K562 (cell line): ENCODE results near the gene GNG11.

ENCODE experiments used
- BACH1 ChIP-seq: fragments of 200-800 bp; sonication (Bioruptor generic); IDR thresholded peaks from 2 replicates; pipeline ENCODE4 v1.6.1; 2016; ENCODE audit warnings: missing genetic modification characterization, missing compliant biosample characterization
- CTCF ChIP-seq, 3 experiments: IDR thresholded peaks in 2 of 3; conservative IDR thresholded peaks in 1 of 3; 2 replicates each; pipeline ENCODE4 v1.5.1; 2011 to 2012; ENCODE audit warnings: low read length in 3 of 3, mild to moderate bottlenecking in 3 of 3, control low read depth in 2 of 3, improper control_type of control experiment in 1 of 3, inconsistent platforms in 1 of 3, low read depth in 1 of 3, mixed read lengths in 1 of 3, moderate library complexity in 1 of 3; ENCODE audit not compliant: insufficient read depth in 2 of 3
- POLR2A ChIP-seq: fragments of 450-650 bp; conservative IDR thresholded peaks from 2 replicates; pipeline ENCODE4 v1.6.1; 2016

DNA sequence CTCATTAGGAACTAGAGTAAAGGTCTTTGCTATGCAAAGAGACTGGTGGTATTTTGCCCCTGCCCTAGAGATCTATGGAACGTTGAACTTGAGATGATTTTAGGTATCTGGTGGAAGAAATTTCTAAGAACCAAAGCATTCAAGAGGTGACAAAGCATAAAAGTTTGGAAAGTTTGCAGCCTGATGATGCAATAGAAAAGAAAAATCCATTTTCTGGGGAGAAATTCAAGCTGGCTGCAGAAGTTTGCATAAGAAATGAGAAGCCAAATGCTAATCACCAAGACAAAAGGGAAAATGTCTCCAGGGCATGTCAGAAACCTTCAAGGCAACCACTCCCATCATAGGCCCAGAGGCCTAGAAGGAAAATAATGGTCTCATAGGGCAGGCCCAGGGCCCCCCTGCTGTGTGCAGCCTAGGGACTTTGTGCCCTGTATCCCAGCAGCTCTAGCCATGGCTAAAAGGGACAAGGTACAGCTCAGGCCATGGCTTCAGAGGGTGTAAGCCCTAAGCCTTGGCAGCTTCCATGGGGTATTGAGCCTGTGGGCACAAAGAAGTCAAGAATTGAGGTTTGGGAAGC lies 47.4 kb upstream of the GNG11 start:
- TF ChIP-seq CTCF (IDR thresholded peaks at IDR 0.05 in 2 of 3, conservative IDR thresholded peaks at IDR 0.05 in 1 of 3; ENCODE audit: insufficient read depth in 2 of 3, low read depth in 1 of 3, low read length in 3 of 3) (no peak), POLR2A (no peak), BACH1 (no peak)
